Measurements from ENCODE around the gene SDHC.

The SDHC gene

DNA sequence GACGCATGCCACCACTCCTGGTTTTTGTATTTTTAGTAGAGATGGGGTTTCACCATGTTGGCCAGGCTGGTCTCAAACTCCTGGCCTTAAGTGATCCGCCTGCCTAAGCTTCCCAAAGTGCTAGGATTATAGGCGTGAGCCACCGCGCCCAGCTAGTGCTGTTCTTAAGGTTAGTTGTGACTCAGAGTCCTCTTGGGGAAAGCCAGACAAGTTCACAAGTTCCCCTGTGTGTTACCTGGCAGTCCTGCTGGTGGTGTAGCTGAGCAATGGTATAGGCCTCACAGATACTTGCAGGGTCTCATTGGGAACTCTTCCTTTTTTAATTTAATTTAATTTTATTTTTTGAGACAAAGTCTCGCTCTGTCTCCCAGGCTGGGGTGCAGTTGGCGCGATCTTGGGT lies 42.9 kb downstream of the SDHC start:
- Histone ChIP-seq H3K27ac (ENCODE audit: low read depth, low read length) (no peak overlapping the region), H3K9me2 (replicated peaks; ENCODE audit: insufficient read depth, low read length) (no peaks in the 10 kb centered on the region), H2AFZ (ENCODE audit: low read depth, low read length, severe bottlenecking) (no peak overlapping the region), H3K9me3 (ENCODE audit: insufficient read depth, low read length) (no peaks in the 10 kb centered on the region), H3K27me3 (ENCODE audit: low read length) (no peaks in the 10 kb centered on the region), H4K20me1 (ENCODE audit: low read depth, low read length) (no peaks in the 10 kb centered on the region), H3K4me3 (ENCODE audit: insufficient read depth, low read length, poor library complexity, severe bottlenecking) (no peak overlapping the region), H3F3A (ENCODE audit: insufficient read depth) (no peaks in the 10 kb centered on the region), H3K79me2 (ENCODE audit: insufficient read depth, low read length) (no peaks in the 10 kb centered on the region), H3K36me3 (ENCODE audit: low read length) (no peaks in the 10 kb centered on the region), H3K9ac (ENCODE audit: low read length) (no peak overlapping the region), H3K4me2 (ENCODE audit: low read depth, low read length, poor library complexity, severe bottlenecking) (no peak overlapping the region)
- no peak for TF ChIP-seq CTCF (IDR thresholded peaks at IDR 0.05; ENCODE audit: insufficient read depth, low read length, poor library complexity, severe bottlenecking)
- no peak for TF ChIP-seq EZH2phosphoT487 (conservative IDR thresholded peaks at IDR 0.05; ENCODE audit: low read length)

DNA sequence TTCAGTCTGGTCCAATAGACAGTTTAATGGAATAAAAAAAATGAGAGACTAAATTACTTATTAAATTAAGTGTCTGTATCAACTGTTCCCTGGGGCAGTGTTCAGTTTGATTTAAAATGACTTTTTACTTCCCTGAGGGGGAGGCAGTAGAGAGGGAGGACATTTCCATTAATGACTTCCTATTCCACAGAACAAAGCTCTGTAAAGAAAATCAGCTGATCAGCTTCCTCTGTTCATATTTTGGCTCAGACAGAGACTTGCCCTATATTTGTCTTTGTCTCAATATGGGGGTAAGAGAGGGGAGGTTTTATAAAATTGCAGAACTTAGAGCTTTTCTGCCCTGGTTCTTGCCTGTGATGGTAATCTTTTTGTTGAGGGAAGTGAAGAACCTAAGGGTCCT lies 45.1 kb downstream of the SDHC start:
- Histone ChIP-seq H3K9me2 (replicated peaks; ENCODE audit: insufficient read depth, low read length) (no peaks in the 10 kb centered on the region), H3K36me3 (ENCODE audit: low read length) (no peaks in the 10 kb centered on the region; the same call in 1 of the 2 replicates), H3K4me3 (ENCODE audit: insufficient read depth, low read length, poor library complexity, severe bottlenecking) (no peak overlapping the region), H3K9ac (ENCODE audit: low read length) (no peak overlapping the region), H3K27ac (ENCODE audit: low read depth, low read length) (no peak overlapping the region), H3F3A (ENCODE audit: insufficient read depth) (no peaks in the 10 kb centered on the region), H3K79me2 (ENCODE audit: insufficient read depth, low read length) (no peaks in the 10 kb centered on the region), H3K27me3 (ENCODE audit: low read length) (no peaks in the 10 kb centered on the region), H3K9me3 (ENCODE audit: insufficient read depth, low read length) (no peaks in the 10 kb centered on the region), H2AFZ (ENCODE audit: low read depth, low read length, severe bottlenecking) (no peak overlapping the region), H3K4me2 (ENCODE audit: low read depth, low read length, poor library complexity, severe bottlenecking) (no peak overlapping the region), H4K20me1 (ENCODE audit: low read depth, low read length) (no peaks in the 10 kb centered on the region)
- no peak for TF ChIP-seq EZH2phosphoT487 (conservative IDR thresholded peaks at IDR 0.05; ENCODE audit: low read length)
- no peak for TF ChIP-seq CTCF (IDR thresholded peaks at IDR 0.05; ENCODE audit: insufficient read depth, low read length, poor library complexity, severe bottlenecking)

- no peak overlapping the region for H3K4me3 ChIP-seq (ENCODE audit: insufficient read depth, low read length, poor library complexity, severe bottlenecking)
- no peak overlapping the region for H3K9ac ChIP-seq (ENCODE audit: low read length)
- H3K9me2 ChIP-seq (replicated peaks; ENCODE audit: insufficient read depth, low read length), result no peaks in the 10 kb centered on the region
- H2AFZ ChIP-seq (ENCODE audit: low read depth, low read length, severe bottlenecking), result no peak overlapping the region
- no peak overlapping the region for H3K27ac ChIP-seq (ENCODE audit: low read depth, low read length)
- no peaks in the 10 kb centered on the region for H3K27me3 ChIP-seq (ENCODE audit: low read length)
- H3K36me3 ChIP-seq (ENCODE audit: low read length), result no peaks in the 10 kb centered on the region; the same call in 1 of the 2 replicates
- H3K4me2 ChIP-seq (ENCODE audit: low read depth, low read length, poor library complexity, severe bottlenecking), result no peak overlapping the region
- H3K79me2 ChIP-seq (ENCODE audit: insufficient read depth, low read length), result no peaks in the 10 kb centered on the region
- H3F3A ChIP-seq (ENCODE audit: insufficient read depth), result no peaks in the 10 kb centered on the region
- no peaks in the 10 kb centered on the region for H3K9me3 ChIP-seq (ENCODE audit: insufficient read depth, low read length)
- H4K20me1 ChIP-seq (ENCODE audit: low read depth, low read length), result no peaks in the 10 kb centered on the region
- TF ChIP-seq CTCF (IDR thresholded peaks at IDR 0.05; ENCODE audit: insufficient read depth, low read length, poor library complexity, severe bottlenecking) (no peak), EZH2phosphoT487 (conservative IDR thresholded peaks at IDR 0.05; ENCODE audit: low read length) (no peak)
These were observed 50.2 kb downstream of the SDHC start for GRCh38 chr1:161364332-161364731.

Data from SU-DHL-6 (cell line).